ENCODE data around the gene IKZF2. TPM values are rescaled to one million over a fixed set of nuclear protein-coding genes. Genes with fewer than 3 reads are reported as not detected.

The IKZF2 gene
- total RNA-seq, 4 donors from 2014 or later, result 2.6 to 14.5 (median 4.2) TPM

GRCh38 chr2:213187833-213188532 lies 36.6 kb upstream of the IKZF2 start:
- Histone ChIP-seq H3K27me3 (no peaks in the 10 kb centered on the region), H3K36me3 (no peaks in the 10 kb centered on the region), H3K4me3 (no peak overlapping the region), H3K27ac (no peak overlapping the region), H3K9me3 (no peaks in the 10 kb centered on the region), H3K4me1 (no peaks in the 10 kb centered on the region)
- TF ChIP-seq CTCF (IDR thresholded peaks at IDR 0.05) (no peak), POLR2A (IDR thresholded peaks at IDR 0.05) (no peak)
- no peak for DNase-seq
- intact Hi-C loops (cut with DNase I; ENCODE audit: low total_unique reads), result no loop called here

DNA sequence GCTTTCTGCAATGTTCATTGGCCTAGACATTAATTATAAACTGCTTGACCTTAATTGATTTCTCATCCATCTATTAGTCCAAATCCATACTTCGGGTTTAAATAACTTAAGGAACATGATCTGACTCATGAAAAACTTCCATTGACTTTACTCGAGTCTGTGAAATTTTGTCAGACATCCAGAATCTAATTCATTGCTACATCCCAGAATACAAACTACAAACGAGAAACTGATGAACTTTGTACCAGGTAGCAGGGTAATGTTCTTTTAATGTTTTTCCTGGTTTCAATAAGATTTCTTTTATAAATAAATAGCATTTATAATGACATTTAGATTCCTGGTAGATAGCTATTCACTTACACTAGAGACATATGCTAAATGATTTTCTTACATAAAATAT lies 36.0 kb upstream of the IKZF2 start:
- no peak for TF ChIP-seq CTCF (IDR thresholded peaks at IDR 0.05)
- TF ChIP-seq POLR2A (IDR thresholded peaks at IDR 0.05), result no peak
- no peak for DNase-seq
- no peaks in the 10 kb centered on the region for H3K27me3 ChIP-seq
- H3K4me3 ChIP-seq, result no peak overlapping the region
- intact Hi-C loops (cut with DNase I; ENCODE audit: low total_unique reads), result no loop called here
- H3K36me3 ChIP-seq, result no peaks in the 10 kb centered on the region
- no peaks in the 10 kb centered on the region for H3K4me1 ChIP-seq
- no peaks in the 10 kb centered on the region for H3K9me3 ChIP-seq
- no peak overlapping the region for H3K27ac ChIP-seq

DNA sequence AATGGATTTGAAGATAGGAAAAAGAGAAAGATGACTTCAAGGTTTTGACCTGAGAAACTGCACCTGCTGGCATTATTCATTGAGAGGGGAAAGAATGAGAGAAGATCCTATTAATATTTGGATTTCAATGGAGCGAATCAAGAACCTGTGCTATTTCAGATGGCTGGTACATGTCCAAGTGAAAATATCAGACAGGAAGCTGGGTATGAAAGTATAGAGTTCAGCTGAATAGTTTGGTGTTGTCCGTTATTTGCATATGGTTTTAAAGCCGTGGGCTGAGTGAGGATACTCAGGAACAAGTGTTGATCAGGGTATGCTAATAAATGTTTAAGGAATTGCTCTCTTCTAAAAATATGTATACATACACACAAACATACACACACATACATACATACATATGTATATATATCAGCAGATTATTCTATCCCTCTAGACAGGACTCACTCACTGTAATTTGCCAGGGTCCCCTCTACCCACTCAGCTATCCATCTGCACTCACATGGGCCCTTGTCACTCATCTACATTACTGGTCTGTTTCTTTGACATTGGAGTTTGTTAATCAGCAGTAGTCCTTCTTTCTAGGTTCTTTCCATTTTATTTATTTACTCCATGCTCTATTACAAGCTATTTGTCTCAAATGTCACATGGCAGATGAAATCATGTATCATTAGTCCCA lies 33.9 kb upstream of the IKZF2 start:
- TF ChIP-seq CTCF (IDR thresholded peaks at IDR 0.05) (no peak), POLR2A (IDR thresholded peaks at IDR 0.05) (no peak)
- no peak for DNase-seq
- intact Hi-C loops (cut with DNase I; ENCODE audit: low total_unique reads), result no loop called here
- no peak overlapping the region for H3K4me3 ChIP-seq
- no peak overlapping the region for H3K27ac ChIP-seq
- H3K27me3 ChIP-seq, result no peaks in the 10 kb centered on the region
- no peaks in the 10 kb centered on the region for H3K36me3 ChIP-seq
- H3K4me1 ChIP-seq, result no peaks in the 10 kb centered on the region
- no peaks in the 10 kb centered on the region for H3K9me3 ChIP-seq

DNA sequence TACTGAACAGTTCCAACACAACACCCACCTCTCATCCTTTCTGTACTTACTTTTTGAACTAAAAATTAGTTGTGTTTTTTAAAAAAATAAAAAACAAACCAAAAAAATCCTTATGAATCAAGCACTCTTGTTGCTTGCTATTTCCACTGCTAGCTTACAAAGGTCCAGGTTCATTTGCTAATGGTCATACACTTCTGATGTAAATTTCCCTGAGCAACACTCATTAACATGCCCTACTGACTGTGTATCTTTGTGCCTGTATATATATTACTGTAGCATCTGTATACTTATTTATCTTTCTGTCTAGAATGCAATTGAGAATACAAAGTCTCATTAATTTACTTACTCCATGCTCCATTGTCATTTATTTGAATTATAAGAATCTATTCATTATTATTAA lies 30.3 kb upstream of the IKZF2 start:
- TF ChIP-seq CTCF (IDR thresholded peaks at IDR 0.05) (no peak), POLR2A (IDR thresholded peaks at IDR 0.05) (no peak)
- Histone ChIP-seq H3K9me3 (no peaks in the 10 kb centered on the region), H3K27ac (no peak overlapping the region), H3K36me3 (no peaks in the 10 kb centered on the region), H3K27me3 (no peaks in the 10 kb centered on the region), H3K4me3 (no peak overlapping the region), H3K4me1 (no peaks in the 10 kb centered on the region)
- DNase-seq, result no peak
- intact Hi-C loops (cut with DNase I; ENCODE audit: low total_unique reads), result no loop called here

- Histone ChIP-seq H3K27ac (no peak overlapping the region), H3K36me3 (no peaks in the 10 kb centered on the region), H3K4me3 (no peak overlapping the region), H3K27me3 (no peaks in the 10 kb centered on the region), H3K9me3 (no peaks in the 10 kb centered on the region), H3K4me1 (no peaks in the 10 kb centered on the region)
- intact Hi-C loops (cut with DNase I; ENCODE audit: low total_unique reads), result no loop called here
- no peak for DNase-seq
- TF ChIP-seq CTCF (IDR thresholded peaks at IDR 0.05) (no peak), POLR2A (IDR thresholded peaks at IDR 0.05) (no peak)
These were observed 26.3 kb upstream of the IKZF2 start for GRCh38 chr2:213177679-213178078.

All from uterus (tissue), 4 donors.